Smooth muscle cell of the pulmonary artery (primary cell): ENCODE measurements around the gene NAT8. TPM values are rescaled to one million over a fixed set of nuclear protein-coding genes. Genes with fewer than 3 reads are reported as not detected.

Experiments
- total RNA-seq: library from RNA; depleted of rRNA; stranded (reverse); fragments of >200 nt; gene quantifications from 2 replicates; pipeline ENCODE4 v1.2.3, GENCODE V29; 2014

The NAT8 gene, protein sequence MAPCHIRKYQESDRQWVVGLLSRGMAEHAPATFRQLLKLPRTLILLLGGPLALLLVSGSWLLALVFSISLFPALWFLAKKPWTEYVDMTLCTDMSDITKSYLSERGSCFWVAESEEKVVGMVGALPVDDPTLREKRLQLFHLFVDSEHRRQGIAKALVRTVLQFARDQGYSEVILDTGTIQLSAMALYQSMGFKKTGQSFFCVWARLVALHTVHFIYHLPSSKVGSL
- total RNA-seq, result not detected in 2 replicates

DNA sequence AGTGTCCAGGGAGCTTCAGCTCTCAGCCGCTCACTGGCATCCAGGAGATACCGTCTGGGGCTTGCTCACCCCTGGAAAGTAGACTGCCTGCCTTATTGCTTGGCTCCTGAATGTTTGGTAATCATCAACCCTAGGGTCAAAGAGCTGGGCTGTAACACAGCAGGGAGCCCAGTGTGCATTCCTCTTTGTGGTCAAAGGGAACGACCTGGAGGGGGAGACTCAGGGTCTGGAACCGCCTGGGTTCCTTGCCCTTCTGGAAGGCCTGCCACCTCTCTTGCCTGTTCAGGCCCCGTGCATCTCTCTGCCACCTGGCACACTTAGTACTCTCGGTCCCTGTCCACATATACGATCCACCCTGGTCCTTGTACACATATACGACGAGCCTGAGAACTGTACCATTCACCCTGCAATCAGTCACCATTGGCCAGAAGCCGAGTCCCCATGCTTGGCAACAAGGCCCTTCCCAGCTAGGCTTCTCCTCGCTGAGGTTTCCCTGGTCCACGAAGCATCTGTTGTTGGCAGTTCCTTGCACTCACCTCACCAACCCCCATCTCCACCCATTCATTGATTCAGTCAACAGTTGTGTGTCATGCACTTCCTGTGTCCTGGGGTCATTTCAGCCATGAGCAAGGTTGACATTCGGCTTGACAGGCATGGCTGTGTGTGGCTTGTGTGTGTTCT lies at the start of gene NAT8:
NAT8 (minus strand) TSS at position 85 of the 681 bp plus-strand sequence. CDS start 794 bp downstream, outside the sequence.

Other genes with a start within 250 kb of the NAT8 start
- 10.1 and 11.9 TPM in 2 replicates for gene TPRKB, start 94.9 kb upstream of the NAT8 start, total RNA-seq
- gene DUSP11, start 137.7 kb upstream of the NAT8 start, total RNA-seq, result 19.6 and 20.3 TPM in 2 replicates
- gene C2orf78, start 141.8 kb upstream of the NAT8 start, total RNA-seq, result not detected in 2 replicates
- 26.5 and 29.1 TPM in 2 replicates for gene STAMBP, start 186.5 kb upstream of the NAT8 start, total RNA-seq